NCI-H1092 treated with DMSO at 0.1 percent for 48 hours (cell line): ENCODE measurements around the gene MAP7D3.
"Not testable (repeated sequence)": the region's sequence is repeated elsewhere in the genome, so short reads cannot be mapped to it uniquely, and the experiment has no call there.

Experiments
- DNase-seq: peaks from one replicate; lab custom pipeline; 2025; lab: John Stamatoyannopoulos, UW

MAP7D3 gene

DNA sequence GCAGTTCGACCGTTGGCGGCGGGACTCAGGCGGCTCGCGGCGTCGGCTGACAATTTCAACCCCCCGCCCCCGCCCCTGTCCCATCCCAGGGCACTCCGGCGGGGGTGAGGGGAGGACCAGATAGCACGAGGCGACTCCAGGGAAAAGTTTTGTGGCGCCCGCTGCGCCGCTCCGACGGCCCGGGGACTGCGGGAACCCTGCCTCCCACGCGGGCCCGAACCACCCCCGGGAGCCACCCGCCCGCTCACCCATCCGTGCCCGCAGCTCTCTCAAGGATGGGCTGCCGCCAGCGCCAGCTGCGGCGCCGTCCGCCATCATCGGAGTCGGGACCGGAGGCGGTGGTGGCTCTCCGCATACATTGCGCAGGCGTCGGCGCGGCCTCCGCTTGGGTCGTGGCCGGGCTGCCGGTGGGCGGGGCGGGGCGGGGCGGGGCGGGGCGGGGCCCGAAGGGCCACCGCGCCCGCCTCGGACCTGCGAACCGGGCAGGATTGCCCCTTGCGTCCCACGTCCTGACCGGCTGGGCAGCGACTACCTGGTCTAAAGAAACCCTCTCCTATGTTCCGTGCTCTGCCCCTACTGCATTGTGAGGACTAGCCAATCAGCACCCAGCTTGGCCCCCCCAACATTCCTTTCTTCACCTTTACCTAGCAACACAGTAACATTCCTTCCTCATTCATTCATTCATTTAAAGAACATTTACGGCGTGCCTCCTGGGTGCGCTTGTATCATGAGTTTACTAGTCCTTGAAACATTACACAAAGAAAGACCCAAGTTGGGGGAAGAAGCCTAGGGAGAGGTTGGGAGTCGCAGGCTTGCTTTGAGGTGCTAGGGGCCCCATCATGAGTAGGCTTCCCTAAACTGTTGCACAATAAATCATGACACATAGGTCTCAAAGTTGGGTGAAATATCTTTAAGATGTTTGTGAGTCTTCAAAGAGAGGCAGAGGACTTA is at the start of gene MAP7D3:
Gene MAP7D3, minus strand, starts transcription at position 360 of the 951 bp plus-strand sequence. Its CDS starts 42 bp downstream, at position 318.
- no peak for DNase-seq

GRCh38 chrX:136300721-136301120 is 49.5 kb upstream of the MAP7D3 start, which contains the start of gene ADGRG4:
Gene ADGRG4 (plus strand): TSS chrX:136300963. CDS start chrX:136308778, 7,815 bp downstream.
- DNase-seq = not testable (repeated sequence)

- DNase-seq = no peak
These were observed 44.2 kb upstream of the MAP7D3 start for GRCh38 chrX:136295380-136295779.

DNA sequence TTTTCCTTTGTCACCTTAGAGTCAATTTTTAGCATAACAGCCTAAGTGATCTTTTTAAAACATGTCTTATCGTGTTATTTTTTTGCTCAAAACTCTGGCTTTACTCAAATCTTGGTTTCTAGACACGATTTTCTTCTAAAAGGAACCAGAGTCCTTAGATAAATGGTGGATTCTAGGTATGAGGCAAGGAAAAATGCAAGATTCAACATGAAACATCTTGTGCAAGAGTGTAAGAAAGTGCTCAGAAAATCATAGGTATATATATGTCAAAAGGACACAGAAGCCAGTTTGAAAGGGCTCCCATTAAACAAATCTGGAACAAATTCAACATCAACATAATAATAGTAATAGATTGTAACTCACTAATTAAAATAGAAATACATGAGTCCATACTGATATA is 41.5 kb upstream of the MAP7D3 start:
- DNase-seq = no peak

DNA sequence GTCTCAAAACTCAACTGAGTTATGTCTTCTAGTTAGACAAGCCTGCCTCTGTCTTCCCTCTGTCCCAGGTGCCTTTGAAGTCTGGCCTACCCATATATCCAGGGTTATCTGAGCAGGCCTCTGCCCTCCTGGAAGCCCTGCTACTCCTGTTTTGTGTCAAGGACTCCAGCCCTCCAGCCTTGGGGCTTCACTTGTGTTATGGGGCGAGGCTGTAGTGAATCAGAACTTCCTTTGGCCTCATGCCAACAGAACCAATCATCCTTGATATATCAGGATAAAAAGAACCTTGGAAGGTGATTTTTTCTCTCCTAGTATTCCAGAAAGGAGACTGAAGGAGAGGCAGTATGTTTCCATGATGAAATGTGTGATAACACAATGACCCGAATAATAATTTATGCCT is 40.6 kb upstream of the MAP7D3 start:
- DNase-seq = no peak

- DNase-seq = not testable (repeated sequence)
These were observed 35.2 kb upstream of the MAP7D3 start for GRCh38 chrX:136286375-136286774.

GRCh38 chrX:136275553-136275952 is 24.4 kb upstream of the MAP7D3 start:
- DNase-seq = no peak

GRCh38 chrX:136273986-136274385 is 22.8 kb upstream of the MAP7D3 start:
- peak; percentile 30 for DNase-seq

DNA sequence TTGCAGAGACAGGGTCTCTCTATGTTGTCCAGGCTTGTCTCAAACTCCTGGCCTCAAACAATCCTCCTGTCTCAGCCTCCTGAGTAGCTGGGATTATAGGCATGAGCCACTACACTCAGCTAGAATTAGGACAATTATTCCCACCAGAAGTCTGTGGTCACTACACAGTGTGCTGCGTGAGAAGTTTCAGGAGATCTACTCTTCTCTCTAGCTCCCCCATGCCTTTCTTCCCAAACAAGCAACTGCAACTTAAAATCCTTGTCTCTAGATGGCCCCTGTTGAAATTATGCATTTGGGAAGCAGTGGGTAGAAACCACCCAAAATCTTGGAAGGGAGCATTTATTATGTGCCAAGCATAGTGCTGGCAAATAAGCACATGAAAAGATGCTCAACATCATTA is 21.1 kb upstream of the MAP7D3 start:
- no peak for DNase-seq

GRCh38 chrX:136271300-136271699 is 20.1 kb upstream of the MAP7D3 start:
- no peak for DNase-seq

DNA sequence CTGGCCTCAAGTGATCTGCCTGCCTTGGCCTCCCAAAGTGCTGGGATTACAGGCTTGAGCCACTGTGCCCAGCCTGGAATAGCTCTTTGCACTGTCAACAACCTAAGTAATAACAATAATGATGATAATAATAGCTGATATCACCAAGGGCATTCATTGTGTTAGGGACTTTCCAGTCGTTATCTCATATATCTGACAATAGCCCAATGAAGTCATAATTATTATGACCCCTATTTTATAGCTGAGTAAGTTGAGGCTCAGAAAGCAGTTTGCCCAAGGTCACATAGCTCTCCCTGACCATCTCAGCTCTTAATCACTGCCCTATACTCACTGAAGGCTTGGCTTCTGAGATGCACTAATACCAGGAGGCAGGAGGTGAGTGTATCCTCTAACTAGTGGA is 18.7 kb upstream of the MAP7D3 start:
- DNase-seq = no peak

- peak; percentile 42 for DNase-seq
These were observed 17.1 kb upstream of the MAP7D3 start for GRCh38 chrX:136268051-136269048.

DNA sequence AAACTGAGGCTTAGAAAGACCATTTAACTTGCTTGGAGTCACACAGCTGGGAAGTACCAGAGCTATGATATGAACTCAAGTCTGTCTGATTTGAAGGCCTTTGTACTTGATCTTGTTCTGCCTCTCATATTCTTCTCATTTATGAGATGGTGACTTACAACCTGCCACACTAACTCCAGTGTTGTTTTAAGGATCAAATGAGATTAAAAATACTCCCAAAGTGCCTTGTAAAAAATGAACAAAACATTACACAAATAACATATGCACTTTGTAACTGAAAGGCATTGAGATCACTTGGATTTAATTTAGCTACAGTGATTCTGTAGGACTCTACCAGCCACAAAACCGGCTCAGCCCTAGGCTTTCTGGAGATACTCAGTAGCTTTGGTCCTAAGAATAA is 15.6 kb upstream of the MAP7D3 start:
- DNase-seq = no peak

GRCh38 chrX:136262812-136263315 is 11.7 kb upstream of the MAP7D3 start:
- DNase-seq = no peak

DNA sequence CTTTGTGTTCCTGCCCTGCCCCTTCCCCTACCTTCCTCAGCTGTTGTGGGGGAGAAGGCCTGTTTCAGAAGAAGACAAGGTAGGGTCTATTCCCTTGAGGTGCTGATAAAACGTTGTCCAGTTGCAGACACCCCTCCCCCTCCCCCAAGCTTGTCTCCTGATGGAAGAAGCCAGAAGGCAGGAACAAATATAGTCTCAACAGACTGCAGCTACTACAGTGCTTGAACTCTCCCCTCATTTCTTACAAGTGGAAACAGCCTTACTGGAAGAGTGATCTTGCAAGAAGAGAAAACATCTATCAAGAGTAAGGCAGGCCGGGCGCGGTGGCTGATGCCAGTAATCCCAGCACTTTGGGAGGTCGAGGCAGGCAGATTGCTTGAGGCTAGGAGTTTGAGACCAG is 11.0 kb upstream of the MAP7D3 start:
- DNase-seq = no peak

- no peak for DNase-seq
These were observed 10.1 kb upstream of the MAP7D3 start for GRCh38 chrX:136261321-136261720.

DNA sequence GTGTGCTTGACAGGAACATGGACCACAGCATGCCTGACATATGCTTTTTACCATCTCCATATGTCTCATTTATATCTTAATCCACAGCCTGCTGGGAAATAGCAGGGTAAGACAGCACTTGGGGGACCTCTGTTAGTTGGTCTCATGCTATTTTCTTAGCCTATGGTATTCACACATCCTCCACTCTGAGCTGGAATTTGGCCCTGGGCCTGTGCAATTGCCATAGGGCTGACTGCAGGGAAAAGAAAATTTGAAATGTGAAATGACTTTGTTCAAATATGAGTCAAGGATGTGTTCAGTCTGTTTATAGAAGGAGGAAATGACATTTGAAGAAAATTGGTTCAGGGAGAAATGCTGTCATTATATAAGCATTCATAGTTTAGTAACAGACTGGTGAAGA is 9.6 kb upstream of the MAP7D3 start:
- no peak for DNase-seq

- DNase-seq = no peak
These were observed 8.3 kb upstream of the MAP7D3 start for GRCh38 chrX:136259543-136259942.

GRCh38 chrX:136258951-136259350 is 7.8 kb upstream of the MAP7D3 start:
- DNase-seq = no peak

GRCh38 chrX:136256026-136256425 is 4.8 kb upstream of the MAP7D3 start:
- DNase-seq = no peak

GRCh38 chrX:136255541-136255940 is 4.3 kb upstream of the MAP7D3 start:
- no peak for DNase-seq
